GM19193 (cell line): ENCODE data around the gene POU2F3.

ENCODE experiments used
- POLR2A ChIP-seq: IDR thresholded peaks from 4 replicates; pipeline ENCODE4 v1.6.1; 2011; ENCODE audit not compliant: insufficient read depth, insufficient read length; ENCODE audit errors: extremely low read depth

POU2F3 gene

DNA sequence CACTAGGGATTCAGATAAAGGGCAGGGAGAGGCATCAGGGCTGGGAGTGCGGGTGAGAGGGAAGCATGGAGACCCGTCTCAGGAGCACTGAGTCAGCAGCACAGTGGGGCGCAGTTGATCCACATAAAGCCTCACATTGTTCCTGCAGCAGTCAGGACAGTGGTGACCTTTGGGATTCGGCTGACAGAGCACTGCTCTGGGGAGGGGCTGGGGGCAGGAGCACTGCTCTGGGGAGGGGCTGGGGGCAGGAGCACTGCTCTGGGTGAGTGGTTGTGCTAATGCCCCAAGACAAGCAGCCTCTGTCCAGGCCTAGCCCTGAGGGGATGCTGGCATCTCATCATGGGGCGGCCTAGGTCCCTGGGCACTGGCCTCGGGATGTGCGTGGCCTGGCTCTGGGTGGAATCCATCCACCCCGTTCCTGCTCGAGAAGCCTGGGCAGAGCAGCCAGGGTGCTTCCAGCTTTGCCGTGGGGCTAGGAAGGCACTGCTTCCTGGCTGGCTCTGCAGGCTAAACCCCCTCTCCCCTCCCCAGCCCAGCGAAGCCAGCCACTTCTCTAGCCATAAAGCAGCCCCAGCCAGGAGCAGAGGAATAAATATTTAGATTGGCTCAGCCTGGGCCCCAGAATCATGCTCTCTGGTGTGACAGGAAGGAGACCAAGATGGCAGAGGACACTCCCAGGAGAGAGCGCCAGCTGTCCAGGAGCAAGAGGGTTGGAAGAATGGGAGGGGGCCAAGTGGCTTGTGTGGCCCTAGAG is 21.8 kb upstream of the POU2F3 start:
- no peak for TF ChIP-seq POLR2A

DNA sequence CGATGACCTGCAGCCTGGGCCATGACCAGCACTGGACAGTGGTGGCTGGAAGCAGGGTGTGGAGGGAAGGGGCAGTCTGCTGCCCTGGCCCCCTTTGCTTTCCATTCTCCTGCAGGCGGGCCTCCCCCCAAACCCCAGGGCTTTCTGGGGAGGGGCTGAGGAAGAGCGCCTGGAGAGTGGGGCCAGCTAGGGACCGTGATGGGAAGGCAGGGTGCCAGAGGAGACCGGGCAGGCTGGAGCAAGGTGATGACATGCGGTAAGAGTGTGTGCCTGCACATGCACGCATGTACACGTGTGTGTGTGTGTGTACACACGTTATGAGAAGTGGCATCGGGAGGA is 21.3 kb upstream of the POU2F3 start:
- TF ChIP-seq POLR2A: no peak

DNA sequence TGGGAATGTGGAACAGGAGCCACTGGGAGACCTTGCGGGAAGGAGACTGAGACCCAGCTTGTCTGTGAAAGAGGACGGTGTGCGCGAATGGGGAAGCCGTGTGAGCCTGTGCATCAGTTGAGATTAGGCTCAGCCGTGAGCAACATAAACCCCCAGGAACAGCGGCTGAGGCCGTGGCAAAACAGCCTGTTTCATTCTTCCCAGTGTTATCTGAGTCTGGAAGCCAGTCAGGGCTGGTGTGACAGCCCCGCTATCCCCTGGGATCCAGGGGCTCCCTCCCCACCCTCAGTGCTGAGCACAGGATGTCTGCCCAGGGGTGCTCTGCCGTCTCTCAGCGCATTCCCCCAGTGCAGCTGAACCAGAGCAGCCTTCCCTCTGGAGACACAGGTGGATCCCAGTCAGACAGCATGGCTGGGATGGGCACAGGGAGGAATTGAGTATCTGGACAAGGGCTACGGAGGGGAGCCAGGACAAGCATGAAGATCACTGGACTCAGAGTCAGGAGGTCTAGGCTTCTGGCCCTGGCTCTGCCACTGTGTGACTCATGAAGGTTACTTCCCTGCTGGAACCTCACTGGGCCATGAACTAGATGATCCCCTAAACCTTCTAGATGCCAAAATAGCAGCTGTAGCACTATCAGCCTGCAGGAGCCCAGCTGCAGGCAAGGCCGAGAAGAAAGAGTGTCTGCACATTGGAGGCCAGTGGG is 20.6 kb upstream of the POU2F3 start:
- TF ChIP-seq POLR2A: no peak

DNA sequence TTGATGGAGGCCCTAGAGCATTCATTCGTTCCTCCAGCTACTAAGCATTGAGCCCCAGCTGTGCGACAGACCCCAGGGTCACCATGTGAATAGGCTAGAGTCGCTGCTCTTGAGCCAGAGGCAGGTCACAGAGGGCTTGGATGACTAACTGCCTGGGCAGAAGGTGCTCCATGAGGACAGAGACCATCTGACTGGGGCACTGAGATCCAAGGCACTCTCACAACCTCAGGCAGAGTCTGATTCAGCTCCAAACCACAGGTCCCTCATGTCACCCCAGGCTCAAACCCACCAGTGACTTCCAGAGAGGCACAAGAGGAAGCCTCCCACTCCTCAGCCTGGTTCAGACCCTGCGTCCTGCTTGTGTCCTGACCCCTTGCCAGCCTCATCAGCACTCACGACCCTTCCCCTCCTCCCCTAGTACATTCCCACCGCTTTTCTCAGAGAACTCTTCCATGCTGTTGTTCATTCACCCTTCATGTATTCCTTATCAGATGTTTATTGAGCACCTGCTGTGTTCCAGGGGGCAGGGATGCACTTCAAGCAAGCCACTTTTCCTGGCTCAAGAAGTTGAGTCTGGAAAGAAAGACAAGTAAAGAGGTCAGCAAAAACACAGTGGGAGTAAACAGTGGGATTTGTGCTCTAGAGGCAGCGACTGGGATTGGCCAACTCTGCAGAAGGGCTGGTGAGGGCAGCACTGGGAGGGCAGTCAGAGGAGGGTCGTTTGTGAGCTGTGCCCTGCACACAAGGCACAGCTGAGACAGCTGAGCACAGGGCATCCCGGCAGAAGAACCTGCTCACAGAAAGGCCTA is 19.8 kb upstream of the POU2F3 start:
- TF ChIP-seq POLR2A: no peak

DNA sequence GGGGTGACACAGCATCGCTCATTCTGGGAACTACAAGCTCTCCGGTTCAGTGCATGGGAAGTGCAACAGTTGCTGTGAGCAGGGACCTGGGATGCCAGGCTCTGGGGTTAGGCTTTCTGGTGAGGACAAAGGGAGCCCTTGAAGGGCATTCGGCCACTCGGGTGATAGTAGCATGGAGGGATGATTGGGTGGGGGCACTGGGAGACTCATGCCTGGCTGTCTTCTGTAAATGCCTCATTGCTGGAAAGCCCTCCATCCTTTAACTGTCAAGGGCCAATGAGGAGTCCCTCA is 19.2 kb upstream of the POU2F3 start:
- no peak for TF ChIP-seq POLR2A

DNA sequence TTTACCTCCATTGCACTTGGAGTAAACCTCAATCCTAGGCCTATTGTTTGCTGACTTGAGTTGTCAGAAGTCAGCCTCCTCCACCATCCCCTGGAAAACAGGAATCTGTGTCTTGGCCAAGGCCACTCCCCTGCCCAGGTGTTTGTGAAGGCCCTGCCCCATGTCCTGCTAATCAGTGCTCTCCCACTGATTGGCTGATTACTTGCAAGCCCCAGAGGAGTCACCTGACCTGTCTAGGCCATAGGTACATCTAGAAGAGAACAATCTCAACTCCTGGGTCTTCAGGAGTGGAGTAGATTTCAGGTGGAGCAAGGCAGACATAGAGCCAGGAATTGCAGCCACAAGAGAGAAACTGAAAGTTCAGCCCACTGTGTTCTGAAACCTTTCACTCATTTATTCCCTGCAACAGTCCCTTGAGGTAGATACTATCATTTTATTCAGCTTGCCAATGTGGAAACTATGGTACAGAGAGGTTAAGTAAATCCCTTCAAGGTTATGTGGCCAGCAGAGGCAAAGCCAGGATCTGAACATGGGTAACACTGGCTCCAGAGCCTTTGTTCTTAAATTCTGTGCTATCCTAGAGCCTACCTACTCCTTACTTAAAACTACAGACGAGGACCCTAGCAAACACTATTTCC is 18.7 kb upstream of the POU2F3 start:
- TF ChIP-seq POLR2A: no peak

DNA sequence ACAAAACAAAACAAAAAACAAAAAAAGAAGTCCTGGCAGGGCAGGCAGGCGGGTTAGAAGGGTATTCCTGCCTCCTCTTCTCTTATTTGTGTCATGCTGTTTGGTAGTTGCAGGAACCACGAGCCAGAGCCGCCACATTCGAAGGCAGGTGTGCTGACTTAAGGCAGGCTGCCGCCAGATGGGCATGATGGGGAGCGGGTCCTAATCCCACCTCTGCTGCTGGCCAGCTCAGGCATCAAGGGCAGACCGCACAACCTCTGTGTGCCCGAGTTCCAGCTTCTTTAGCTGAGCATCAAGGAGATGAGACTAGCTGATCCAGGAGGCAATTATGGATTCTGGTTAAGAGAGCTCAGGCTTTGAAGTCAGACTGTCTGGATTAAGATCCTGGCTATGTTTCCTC is 17.0 kb upstream of the POU2F3 start:
- no peak for TF ChIP-seq POLR2A

DNA sequence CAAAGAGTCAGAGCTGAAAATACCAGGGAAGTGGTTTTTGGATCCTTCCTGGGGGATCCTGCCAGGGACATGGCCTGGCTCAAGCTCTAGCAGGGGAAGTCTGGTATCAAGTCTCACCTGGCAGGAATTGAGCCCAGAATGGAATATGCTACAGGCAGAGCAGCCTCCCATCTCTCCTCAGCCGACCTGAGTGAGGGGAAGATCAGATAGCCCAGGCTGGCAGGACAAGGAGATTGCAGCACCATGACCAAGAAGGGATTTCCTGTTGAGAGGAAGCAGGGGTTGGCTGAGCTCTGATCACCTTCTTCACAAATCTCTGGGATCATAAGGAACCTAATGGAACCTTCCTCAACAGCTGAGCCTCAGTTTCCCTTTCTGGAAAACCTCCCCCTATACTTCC is 16.1 kb upstream of the POU2F3 start:
- no peak for TF ChIP-seq POLR2A

DNA sequence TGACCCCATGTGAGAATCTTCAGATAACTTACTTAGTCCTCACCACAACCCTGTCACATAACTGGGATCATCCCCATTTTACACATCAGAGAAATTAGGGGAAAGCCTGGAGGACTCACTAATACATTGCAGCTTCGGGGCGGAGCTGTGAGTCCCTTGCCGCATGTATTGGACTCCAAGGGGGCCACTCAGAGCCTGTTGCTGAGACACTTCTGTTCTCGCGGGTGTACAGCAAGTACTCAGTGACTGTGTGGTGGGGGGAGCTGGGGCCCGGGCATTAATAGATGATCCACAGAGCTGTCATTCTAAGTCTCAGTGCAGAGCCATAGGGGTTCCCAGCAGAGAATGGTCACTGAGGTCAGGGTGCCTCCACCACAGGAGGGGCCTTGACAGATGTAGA is 15.6 kb upstream of the POU2F3 start:
- TF ChIP-seq POLR2A: no peak

DNA sequence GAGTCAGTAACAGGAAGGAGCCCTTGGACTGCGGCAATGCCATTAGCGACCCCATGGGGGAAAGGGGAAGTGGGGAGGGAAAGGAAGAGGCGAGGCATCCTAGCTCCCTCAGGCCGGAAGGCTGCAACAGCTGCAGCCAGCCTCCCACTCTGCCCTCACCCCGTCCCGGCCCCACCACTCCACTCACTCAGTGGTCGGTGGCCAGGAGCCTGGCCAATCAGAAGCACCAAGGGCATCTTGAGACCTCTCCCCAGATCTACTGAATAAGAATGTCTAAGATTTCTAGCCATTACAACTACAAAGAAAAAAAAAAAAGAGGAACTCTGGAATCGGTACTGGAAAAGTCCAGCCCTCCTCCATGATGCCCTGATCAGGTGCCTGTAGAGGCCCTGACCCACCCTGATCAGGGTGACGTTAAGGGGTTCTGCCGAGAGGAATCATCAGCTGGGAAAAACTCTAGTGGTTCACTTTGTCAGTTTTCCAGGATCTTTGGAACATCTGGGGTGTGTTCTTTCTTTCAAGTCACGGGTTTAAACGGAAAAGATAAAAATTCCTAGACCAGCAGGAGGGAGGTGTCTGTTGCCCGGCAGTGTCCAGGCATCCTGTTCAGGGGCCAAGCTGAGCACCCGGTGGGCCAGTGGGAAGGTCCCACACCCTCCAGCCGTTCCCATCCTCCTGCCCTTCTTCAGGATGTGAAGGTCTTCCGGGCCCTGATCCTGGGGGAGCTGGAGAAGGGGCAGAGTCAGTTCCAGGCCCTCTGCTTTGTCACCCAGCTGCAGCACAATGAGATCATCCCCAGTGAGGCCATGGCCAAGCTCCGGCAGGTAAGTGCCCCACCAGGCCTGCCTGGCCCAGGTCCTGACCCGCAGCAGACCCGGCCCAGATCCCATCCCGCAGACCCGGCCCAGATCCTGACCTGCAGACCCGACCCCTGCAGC is 14.7 kb upstream of the POU2F3 start:
- no peak for TF ChIP-seq POLR2A

DNA sequence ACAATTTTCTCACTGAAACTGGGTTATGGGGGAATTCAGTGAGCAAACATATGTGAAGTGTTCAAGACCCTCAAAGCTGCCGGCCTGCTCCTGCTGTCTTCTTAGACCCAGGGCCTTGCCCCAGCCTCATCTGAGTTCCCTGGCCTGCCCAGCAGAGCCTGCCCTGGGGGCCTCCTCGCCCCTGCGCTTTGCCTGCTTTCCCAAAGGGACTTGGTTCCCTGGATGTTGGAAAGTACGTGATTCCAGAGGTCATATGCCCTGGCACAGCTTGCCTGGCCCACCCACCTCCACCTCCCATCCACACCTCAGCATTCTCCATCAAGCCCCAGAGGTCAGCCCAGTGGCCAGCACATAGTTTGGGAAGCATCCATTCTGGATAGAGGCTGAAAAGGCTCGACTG is 13.7 kb upstream of the POU2F3 start:
- no peak for TF ChIP-seq POLR2A

DNA sequence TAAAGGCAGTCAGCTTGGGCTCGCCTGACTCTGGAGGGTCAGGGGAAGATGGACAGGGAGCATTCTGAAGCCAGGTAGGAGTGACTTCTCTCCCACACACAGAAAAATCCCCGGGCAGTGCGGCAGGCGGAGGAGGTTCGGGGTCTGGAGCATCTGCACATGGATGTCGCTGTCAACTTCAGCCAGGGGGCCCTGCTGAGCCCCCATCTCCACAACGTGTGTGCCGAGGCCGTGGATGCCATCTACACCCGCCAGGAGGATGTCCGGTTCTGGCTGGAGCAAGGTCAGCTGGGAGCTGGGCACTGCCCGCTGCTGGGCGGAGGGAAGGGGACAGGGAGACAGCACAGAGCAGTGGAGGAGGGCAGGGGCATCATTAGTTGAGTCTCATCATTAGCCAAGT is 13.2 kb upstream of the POU2F3 start:
- no peak for TF ChIP-seq POLR2A

DNA sequence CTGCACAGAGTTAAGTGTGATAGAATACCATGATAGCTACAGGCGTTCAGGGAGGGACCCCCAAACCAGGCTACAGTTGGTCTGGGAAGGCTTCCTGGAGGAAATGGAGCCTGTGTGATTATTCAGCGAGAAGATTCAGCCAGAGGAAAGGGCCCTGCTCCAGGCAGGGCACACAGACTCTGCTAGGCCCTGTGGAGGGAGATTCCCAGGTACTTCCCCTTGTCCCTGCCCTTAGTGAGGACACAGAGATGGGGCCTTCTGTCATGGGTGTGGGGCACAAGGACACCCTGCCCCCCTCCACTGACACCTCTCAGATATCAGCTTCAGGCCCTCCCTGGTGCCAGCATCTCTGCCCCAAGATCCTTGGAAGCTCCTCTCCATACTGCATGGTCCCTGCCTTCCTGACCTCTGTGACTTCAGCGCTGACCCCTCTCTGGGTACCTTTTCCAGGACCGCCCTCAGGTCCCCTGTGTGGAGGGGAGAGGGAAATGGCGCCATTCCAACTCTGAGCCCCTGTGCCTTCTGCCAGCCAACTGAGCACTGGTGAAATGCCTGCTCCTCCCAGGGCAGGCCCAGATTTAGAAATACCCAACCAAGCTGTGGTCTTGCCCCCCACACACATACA is 12.6 kb upstream of the POU2F3 start:
- TF ChIP-seq POLR2A: no peak

DNA sequence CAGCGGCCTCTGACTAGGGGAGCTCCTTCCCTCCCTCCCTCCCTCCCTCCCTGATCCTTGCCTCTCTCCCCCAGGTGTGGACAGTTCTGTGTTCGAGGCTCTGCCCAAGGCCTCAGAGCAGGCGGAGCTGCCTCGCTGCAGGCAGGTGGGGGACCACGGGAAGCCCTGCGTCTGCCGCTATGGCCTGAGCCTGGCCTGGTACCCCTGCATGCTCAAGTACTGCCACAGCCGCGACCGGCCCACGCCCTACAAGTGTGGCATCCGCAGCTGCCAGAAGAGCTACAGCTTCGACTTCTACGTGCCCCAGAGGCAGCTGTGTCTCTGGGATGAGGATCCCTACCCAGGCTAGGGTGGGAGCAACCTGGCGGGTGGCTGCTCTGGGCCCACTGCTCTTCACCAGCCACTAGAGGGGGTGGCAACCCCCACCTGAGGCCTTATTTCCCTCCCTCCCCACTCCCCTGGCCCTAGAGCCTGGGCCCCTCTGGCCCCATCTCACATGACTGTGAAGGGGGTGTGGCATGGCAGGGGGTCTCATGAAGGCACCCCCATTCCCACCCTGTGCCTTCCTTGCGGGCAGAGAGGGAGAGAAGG is 11.1 kb upstream of the POU2F3 start:
- no peak for TF ChIP-seq POLR2A
